HepG2 (cell line): ENCODE results near the gene BRPF1.

Experiments
- ATF7 ChIP-seq, 2 experiments: fragments of 450-650 bp in 1 of 2; sonication (generic) in 1 of 2; formaldehyde crosslinking in 1 of 2; IDR thresholded peaks; 2 replicates each; pipeline versions ENCODE4 v1.4.0 to v1.6.1; 2016 to 2020; ENCODE audit warnings: antibody characterized with exemption in 1 of 2, mild to moderate bottlenecking in 1 of 2, missing genetic modification reagents in 1 of 2
- CHD4 ChIP-seq: fragments of 200-600 bp; sonication (generic); IDR thresholded peaks from 2 replicates; pipeline ENCODE4 v1.7.0; 2017; ENCODE audit warnings: mild to moderate bottlenecking, low read length, borderline replicate concordance
- NFIC ChIP-seq: IDR thresholded peaks from 2 replicates; pipeline ENCODE4 v1.6.1; 2012; ENCODE audit warnings: mild to moderate bottlenecking, low read length, inconsistent platforms
- SRF ChIP-seq: IDR thresholded peaks from 2 replicates; pipeline ENCODE4 v1.6.1; 2011; ENCODE audit warnings: mild to moderate bottlenecking, low read depth, low read length, moderate library complexity
- ZNF746 ChIP-seq: sonication (generic); formaldehyde crosslinking; IDR thresholded peaks from 2 replicates; pipeline ENCODE4 v1.8.0; 2022; ENCODE audit warnings: mild to moderate bottlenecking, missing genetic modification reagents
- ZNF777 ChIP-seq: sonication (generic); formaldehyde crosslinking; IDR thresholded peaks from 2 replicates; pipeline ENCODE4 v1.4.0; 2020; ENCODE audit warnings: missing genetic modification reagents
- TF ChIP-seq, protein P1 (sequence below): sonication (generic); formaldehyde crosslinking; IDR thresholded peaks from 2 replicates; pipeline ENCODE4 v1.5.0; 2020; ENCODE audit warnings: mild to moderate bottlenecking, missing genetic modification reagents, moderate library complexity
- TF ChIP-seq, protein P2 (sequence below): sonication (generic); formaldehyde crosslinking; IDR thresholded peaks from 2 replicates; pipeline ENCODE4 v1.4.0; 2020; ENCODE audit warnings: mild to moderate bottlenecking, missing genetic modification reagents

DNA sequence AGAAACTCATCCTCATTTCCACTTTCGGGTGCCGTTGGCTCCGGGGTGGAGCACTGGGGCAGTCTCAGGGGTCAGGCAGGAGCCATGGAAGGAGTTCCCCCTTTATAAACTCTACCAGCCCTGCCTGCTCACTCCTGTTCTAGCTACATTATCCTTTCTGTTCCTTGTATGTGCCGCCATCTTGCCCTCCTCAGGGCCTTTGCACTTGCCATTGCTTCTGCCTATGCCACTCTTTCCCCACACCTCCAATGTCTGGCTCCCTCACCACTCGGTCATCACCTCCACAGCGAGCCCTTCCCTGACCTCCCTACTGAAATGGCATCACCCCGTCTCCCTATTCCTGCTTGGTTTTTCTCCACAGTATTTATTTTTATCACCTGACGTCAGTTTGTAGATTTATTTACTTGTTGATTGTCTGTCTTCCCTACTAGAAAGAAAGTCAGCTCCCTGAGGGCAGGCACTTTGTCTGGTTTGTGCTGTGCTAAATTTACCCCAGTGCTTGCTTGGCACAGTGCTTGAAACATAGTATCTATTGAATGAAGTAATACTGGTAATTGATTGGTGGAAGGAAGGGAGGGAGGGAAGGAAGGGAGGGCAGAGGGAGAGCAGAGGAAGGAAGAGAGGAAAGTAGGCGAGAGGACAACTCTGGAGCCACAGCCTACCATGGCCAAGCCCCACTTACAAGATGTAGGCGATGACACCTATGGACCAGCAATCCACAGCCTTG, 29.4 kb downstream of the BRPF1 start:
- TF ChIP-seq, protein P1, sequence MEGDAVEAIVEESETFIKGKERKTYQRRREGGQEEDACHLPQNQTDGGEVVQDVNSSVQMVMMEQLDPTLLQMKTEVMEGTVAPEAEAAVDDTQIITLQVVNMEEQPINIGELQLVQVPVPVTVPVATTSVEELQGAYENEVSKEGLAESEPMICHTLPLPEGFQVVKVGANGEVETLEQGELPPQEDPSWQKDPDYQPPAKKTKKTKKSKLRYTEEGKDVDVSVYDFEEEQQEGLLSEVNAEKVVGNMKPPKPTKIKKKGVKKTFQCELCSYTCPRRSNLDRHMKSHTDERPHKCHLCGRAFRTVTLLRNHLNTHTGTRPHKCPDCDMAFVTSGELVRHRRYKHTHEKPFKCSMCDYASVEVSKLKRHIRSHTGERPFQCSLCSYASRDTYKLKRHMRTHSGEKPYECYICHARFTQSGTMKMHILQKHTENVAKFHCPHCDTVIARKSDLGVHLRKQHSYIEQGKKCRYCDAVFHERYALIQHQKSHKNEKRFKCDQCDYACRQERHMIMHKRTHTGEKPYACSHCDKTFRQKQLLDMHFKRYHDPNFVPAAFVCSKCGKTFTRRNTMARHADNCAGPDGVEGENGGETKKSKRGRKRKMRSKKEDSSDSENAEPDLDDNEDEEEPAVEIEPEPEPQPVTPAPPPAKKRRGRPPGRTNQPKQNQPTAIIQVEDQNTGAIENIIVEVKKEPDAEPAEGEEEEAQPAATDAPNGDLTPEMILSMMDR = no peak
- TF ChIP-seq CHD4 (no peak), ZNF777 (CRISPR knock-in tag) (no peak), NFIC (no peak), ZNF746 (CRISPR knock-in tag) (no peak), ATF7 (IDR thresholded peaks at IDR 0.05) (no peak), ATF7 (CRISPR knock-in tag; IDR thresholded peaks at IDR 0.05) (no peak), SRF (no peak)
- TF ChIP-seq, protein P2, sequence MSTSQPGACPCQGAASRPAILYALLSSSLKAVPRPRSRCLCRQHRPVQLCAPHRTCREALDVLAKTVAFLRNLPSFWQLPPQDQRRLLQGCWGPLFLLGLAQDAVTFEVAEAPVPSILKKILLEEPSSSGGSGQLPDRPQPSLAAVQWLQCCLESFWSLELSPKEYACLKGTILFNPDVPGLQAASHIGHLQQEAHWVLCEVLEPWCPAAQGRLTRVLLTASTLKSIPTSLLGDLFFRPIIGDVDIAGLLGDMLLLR (CRISPR knock-in tag) = no peak
